ENCODE measurements around the gene TNFAIP3.

TNFAIP3 gene

DNA sequence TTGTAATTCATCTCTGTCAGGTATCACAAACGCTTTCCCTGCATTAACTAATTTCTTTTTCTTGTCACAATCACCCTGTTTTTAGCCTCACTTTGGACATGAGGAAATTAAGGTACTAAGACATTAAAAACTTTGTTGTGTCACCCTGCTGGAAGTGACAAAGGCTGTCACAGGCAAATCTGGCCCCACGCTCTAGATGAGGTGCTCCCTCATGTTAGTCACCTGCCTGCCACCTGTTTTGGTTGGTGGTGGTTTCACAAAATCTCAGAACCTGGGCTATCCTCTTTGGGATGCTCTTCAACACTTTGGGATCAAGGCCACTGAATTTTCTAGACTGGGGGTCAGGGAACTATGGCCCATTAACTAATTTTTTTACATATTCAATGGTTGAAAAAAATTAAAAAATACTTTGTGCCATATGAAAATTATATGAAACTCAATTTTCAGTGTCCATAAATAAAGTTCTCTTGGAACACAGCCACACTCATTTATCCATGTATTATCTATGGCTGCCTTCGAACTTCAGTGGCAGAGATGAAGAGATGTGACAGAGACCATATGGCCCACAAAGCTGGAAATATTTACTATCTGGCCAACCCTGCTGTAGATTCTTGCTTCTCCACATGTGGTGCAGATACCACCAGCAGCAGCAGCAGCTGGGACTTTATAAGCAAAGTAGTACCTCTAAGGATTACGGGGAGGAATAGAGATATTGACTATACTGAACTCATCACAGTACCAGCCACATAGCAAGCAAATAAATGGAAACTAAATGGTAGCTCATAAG, 16.1 kb upstream of the TNFAIP3 start:
- Histone ChIP-seq H3K27ac (ENCODE audit: insufficient read depth, low read length, poor library complexity, severe bottlenecking) (no peak overlapping the region), H3K36me3 (ENCODE audit: control insufficient read depth, insufficient read depth, low read length) (no peaks in the 10 kb centered on the region), H3K4me3 (ENCODE audit: insufficient read depth, low read depth, low read length, poor library complexity, severe bottlenecking) (no peak overlapping the region), H3K27me3 (replicated peaks; ENCODE audit: control insufficient read depth, insufficient read depth, low read length, poor library complexity, severe bottlenecking) (no peaks in the 10 kb centered on the region), H3K9me3 (ENCODE audit: control insufficient read depth, low read length) (no peaks in the 10 kb centered on the region), H3K4me1 (ENCODE audit: control insufficient read depth, insufficient read depth, low read length, poor library complexity, severe bottlenecking) (no peaks in the 10 kb centered on the region)
- no peak for DNase-seq

DNA sequence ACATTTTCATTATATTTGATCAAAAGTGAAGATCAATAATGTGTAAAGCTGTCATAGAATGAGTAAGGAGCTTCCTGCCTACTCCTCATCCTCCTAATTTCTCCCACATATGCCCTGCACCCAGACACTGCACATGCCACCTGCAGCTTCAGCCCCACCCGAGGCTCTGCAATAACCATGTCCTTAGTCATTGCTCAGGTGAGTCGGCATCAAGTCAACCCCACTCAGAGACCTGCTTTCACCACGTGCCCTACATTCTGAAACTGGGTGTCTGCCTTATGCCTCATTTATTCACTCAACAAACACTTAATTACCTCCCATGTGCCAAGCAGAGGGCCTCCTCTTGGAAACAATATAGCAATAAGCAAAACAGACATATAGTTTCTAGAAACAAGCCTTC, 15.4 kb upstream of the TNFAIP3 start:
- no peaks in the 10 kb centered on the region for H3K9me3 ChIP-seq (ENCODE audit: control insufficient read depth, low read length)
- H3K27me3 ChIP-seq (replicated peaks; ENCODE audit: control insufficient read depth, insufficient read depth, low read length, poor library complexity, severe bottlenecking) = no peaks in the 10 kb centered on the region
- H3K4me3 ChIP-seq (ENCODE audit: insufficient read depth, low read depth, low read length, poor library complexity, severe bottlenecking) = no peak overlapping the region
- DNase-seq = no peak
- H3K27ac ChIP-seq (ENCODE audit: insufficient read depth, low read length, poor library complexity, severe bottlenecking) = no peak overlapping the region
- no peaks in the 10 kb centered on the region for H3K36me3 ChIP-seq (ENCODE audit: control insufficient read depth, insufficient read depth, low read length)
- H3K4me1 ChIP-seq (ENCODE audit: control insufficient read depth, insufficient read depth, low read length, poor library complexity, severe bottlenecking) = no peaks in the 10 kb centered on the region

DNA sequence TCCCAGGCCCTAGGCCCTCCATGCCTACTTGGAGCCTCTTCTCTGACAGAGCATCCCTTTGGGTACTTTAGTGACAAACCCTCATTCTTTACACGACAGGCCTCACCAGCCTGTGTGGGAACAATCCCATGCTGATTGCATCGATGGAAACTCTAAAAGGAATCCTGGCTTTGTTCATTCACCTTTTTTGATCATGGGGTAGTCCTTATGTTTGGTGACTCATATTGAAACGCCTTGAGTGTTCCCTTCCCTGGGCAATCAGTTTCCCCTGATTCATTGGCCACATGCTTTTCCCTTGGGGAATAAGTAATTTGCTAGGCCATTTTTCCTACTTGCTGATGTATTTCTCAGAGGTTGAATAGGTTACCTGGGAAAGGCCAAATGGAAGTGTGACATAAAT, 14.7 kb upstream of the TNFAIP3 start:
- H3K27ac ChIP-seq (ENCODE audit: insufficient read depth, low read length, poor library complexity, severe bottlenecking) = no peak overlapping the region
- no peaks in the 10 kb centered on the region for H3K27me3 ChIP-seq (replicated peaks; ENCODE audit: control insufficient read depth, insufficient read depth, low read length, poor library complexity, severe bottlenecking)
- no peak for DNase-seq
- H3K9me3 ChIP-seq (ENCODE audit: control insufficient read depth, low read length) = no peaks in the 10 kb centered on the region
- H3K4me3 ChIP-seq (ENCODE audit: insufficient read depth, low read depth, low read length, poor library complexity, severe bottlenecking) = no peak overlapping the region
- no peaks in the 10 kb centered on the region for H3K4me1 ChIP-seq (ENCODE audit: control insufficient read depth, insufficient read depth, low read length, poor library complexity, severe bottlenecking)
- no peaks in the 10 kb centered on the region for H3K36me3 ChIP-seq (ENCODE audit: control insufficient read depth, insufficient read depth, low read length)

DNA sequence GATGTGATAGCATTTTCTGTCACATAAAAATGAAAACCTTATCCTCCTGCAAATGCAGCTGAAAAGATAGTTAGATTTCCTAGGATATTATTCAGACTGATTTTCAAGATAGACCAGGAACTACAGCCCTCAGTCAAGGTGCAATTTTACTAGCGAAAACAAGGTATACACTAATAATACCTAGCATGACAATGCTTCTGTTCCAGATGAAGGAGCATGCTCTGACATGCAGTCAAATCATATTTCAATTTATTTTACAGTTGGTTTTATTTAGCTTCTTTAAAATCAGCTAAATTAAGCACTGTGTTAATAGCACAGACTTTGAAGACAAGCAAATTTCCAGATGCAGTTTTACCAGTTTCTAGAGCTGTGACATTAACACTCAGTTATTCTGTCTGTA, 14.2 kb upstream of the TNFAIP3 start:
- DNase-seq = no peak
- H3K27ac ChIP-seq (ENCODE audit: insufficient read depth, low read length, poor library complexity, severe bottlenecking) = no peak overlapping the region
- no peaks in the 10 kb centered on the region for H3K27me3 ChIP-seq (replicated peaks; ENCODE audit: control insufficient read depth, insufficient read depth, low read length, poor library complexity, severe bottlenecking)
- no peaks in the 10 kb centered on the region for H3K9me3 ChIP-seq (ENCODE audit: control insufficient read depth, low read length)
- no peaks in the 10 kb centered on the region for H3K4me1 ChIP-seq (ENCODE audit: control insufficient read depth, insufficient read depth, low read length, poor library complexity, severe bottlenecking)
- H3K36me3 ChIP-seq (ENCODE audit: control insufficient read depth, insufficient read depth, low read length) = no peaks in the 10 kb centered on the region
- no peak overlapping the region for H3K4me3 ChIP-seq (ENCODE audit: insufficient read depth, low read depth, low read length, poor library complexity, severe bottlenecking)

DNA sequence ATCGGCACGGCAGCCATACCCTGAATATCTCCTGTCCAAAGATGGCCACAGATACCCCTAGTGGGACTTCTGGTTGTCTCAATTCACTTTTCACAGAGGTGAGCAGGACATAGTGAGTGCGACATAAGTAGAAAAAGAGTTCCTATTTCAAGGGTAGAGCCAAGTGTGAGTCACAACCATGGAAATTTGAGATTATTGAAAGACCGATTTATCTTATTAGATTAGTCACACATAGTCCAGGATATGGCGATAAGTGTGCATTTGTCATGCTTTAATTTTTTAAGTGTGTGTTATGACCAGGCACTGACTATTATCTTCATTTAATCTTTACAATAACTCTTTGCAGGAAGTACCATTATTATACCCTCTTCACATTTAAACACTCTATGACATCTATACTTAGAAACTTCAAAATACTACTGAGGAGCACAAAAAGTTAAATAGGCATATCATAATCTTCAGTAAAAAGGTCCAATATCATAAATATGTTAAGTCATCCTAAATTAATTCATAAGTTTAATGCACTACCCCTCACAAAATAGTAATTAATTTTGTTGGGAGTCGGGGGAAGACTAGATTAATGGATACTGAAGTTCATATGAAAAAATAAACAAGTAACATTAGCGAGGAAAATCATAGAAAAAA, 13.4 kb upstream of the TNFAIP3 start:
- H3K9me3 ChIP-seq (ENCODE audit: control insufficient read depth, low read length) = no peaks in the 10 kb centered on the region
- H3K4me3 ChIP-seq (ENCODE audit: insufficient read depth, low read depth, low read length, poor library complexity, severe bottlenecking) = no peak overlapping the region
- no peaks in the 10 kb centered on the region for H3K4me1 ChIP-seq (ENCODE audit: control insufficient read depth, insufficient read depth, low read length, poor library complexity, severe bottlenecking)
- no peak overlapping the region for H3K27ac ChIP-seq (ENCODE audit: insufficient read depth, low read length, poor library complexity, severe bottlenecking)
- DNase-seq = no peak
- H3K36me3 ChIP-seq (ENCODE audit: control insufficient read depth, insufficient read depth, low read length) = no peaks in the 10 kb centered on the region
- no peaks in the 10 kb centered on the region for H3K27me3 ChIP-seq (replicated peaks; ENCODE audit: control insufficient read depth, insufficient read depth, low read length, poor library complexity, severe bottlenecking)

DNA sequence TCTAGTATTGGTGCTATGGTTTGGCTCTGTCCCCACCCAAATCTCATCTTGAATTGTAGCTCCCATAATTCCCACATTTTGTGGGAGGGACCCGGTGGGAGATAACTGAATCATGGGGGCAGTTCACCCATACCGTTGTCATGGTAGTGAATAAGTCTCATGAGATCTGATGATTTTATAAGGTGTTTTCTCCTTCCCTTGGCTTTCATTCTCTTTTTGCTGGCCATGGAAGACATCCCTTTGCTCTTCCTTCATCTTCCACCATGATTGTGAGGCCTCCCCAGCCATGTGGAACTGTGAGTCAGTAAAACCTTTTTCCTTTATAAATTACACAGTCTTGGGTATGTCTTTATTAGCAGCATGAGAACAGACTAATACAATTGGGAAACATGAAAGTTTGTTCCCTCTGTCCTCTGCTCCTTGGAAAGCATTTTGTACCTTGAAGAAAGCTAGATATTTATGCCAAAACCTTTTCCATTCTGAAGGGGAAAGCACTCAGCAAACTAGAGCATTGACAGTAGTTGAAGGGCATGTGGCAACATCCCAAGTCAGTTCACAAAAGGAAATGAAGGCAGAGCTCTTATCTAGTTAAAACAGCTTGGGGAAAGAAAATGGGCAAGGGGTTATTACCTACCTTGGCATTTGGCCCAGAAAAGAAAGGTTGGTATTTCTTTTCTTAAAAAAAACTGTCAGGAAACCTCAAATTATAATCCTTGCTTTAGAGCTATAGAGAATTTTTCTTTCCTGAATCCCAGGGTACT, 10.7 kb upstream of the TNFAIP3 start:
- Histone ChIP-seq H3K36me3 (ENCODE audit: control insufficient read depth, insufficient read depth, low read length) (no peaks in the 10 kb centered on the region), H3K4me3 (ENCODE audit: insufficient read depth, low read depth, low read length, poor library complexity, severe bottlenecking) (no peak overlapping the region), H3K4me1 (ENCODE audit: control insufficient read depth, insufficient read depth, low read length, poor library complexity, severe bottlenecking) (no peaks in the 10 kb centered on the region), H3K9me3 (ENCODE audit: control insufficient read depth, low read length) (no peaks in the 10 kb centered on the region), H3K27ac (ENCODE audit: insufficient read depth, low read length, poor library complexity, severe bottlenecking) (no peak overlapping the region), H3K27me3 (replicated peaks; ENCODE audit: control insufficient read depth, insufficient read depth, low read length, poor library complexity, severe bottlenecking) (no peaks in the 10 kb centered on the region)
- DNase-seq = no peak

DNA sequence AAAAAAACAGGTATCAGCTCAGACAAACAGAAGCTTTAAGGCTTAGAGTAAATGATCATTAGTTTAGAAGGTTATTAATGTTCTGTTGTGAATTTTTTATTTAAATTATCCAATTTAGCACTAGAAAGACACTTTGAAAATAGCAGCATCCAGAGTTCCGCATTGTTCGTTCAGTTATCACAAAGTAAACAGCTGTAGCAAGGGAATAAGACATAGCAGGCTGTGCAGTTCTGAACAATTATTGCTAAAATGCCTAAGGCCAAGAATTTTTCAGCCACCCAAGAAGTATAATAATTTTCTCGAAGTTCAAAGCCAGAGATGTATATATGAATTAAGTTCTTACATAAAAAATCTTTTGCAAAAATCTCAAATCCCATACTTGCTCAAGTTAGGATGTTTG, 8.0 kb upstream of the TNFAIP3 start:
- H3K4me3 ChIP-seq (ENCODE audit: insufficient read depth, low read depth, low read length, poor library complexity, severe bottlenecking) = no peak overlapping the region
- no peaks in the 10 kb centered on the region for H3K4me1 ChIP-seq (ENCODE audit: control insufficient read depth, insufficient read depth, low read length, poor library complexity, severe bottlenecking)
- DNase-seq = no peak
- no peak overlapping the region for H3K27ac ChIP-seq (ENCODE audit: insufficient read depth, low read length, poor library complexity, severe bottlenecking)
- no peaks in the 10 kb centered on the region for H3K9me3 ChIP-seq (ENCODE audit: control insufficient read depth, low read length)
- H3K36me3 ChIP-seq (ENCODE audit: control insufficient read depth, insufficient read depth, low read length) = no peaks in the 10 kb centered on the region
- no peaks in the 10 kb centered on the region for H3K27me3 ChIP-seq (replicated peaks; ENCODE audit: control insufficient read depth, insufficient read depth, low read length, poor library complexity, severe bottlenecking)

DNA sequence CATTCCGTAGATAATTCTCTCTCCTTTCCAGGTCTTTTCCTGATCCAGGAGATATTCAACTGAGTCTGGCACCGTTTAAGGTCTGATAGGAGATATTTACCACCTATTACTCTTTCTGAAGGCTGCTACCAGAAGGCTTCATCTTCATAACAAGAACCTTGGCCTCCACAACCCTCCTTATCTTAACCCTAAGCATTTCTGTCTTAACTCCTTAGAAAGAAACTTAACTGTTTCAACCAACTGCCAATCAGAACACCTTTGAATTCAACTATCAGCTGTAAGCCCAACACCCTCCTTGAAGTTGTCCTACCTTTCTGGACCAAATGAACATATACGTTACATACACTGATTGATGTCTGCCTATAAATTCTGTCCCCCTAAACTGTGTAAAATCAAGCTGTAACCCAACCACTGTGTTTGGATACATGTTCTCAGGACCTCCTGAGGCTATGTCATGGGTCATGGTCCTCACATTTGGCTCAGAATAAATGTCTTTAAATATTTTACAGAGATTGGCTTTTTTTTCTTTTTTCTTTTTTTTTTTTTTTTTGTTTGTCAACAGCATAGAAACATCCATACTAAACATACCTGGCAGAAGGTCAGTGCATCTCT, 6.6 kb upstream of the TNFAIP3 start:
- H3K4me1 ChIP-seq (ENCODE audit: control insufficient read depth, insufficient read depth, low read length, poor library complexity, severe bottlenecking) = no peaks in the 10 kb centered on the region
- H3K9me3 ChIP-seq (ENCODE audit: control insufficient read depth, low read length) = no peaks in the 10 kb centered on the region
- H3K36me3 ChIP-seq (ENCODE audit: control insufficient read depth, insufficient read depth, low read length) = no peaks in the 10 kb centered on the region
- no peak overlapping the region for H3K27ac ChIP-seq (ENCODE audit: insufficient read depth, low read length, poor library complexity, severe bottlenecking)
- DNase-seq = no peak
- H3K27me3 ChIP-seq (replicated peaks; ENCODE audit: control insufficient read depth, insufficient read depth, low read length, poor library complexity, severe bottlenecking) = no peaks in the 10 kb centered on the region
- no peak overlapping the region for H3K4me3 ChIP-seq (ENCODE audit: insufficient read depth, low read depth, low read length, poor library complexity, severe bottlenecking)

DNA sequence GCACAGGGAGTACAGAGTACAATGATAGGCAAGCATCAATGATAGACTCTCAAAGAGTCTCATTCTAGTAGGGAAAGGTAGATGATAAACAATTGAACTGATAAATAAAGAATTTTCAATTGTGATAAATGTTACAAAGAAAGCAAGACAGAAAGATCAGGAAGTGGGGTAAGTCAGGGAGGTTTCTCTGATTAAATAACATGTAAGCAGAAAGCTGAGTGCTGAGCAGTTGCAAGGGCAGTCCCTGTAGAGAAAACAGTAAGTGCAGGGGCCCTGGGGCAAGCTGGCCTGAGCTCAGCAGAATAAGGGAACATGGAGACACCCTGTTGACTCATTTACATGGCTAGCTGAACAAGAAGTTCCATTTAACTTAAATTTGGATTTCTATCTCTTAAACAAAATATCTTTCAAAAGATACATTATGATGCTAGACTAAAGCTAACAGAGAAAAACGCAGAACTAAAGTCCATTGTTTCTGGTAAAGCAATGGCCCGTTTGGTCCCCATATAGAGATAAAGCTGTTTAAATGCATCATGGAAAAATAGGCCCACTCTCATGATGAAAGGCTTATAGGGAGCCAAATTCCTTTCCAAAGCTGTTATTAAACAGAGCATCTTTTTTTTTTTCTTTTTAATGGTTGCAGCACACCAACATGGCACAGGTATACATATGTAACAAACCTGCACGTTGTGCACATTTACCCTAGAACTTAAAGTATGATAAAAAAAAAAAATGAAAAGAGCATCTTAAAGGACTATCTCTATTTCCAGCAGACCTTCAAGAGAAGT, 5.3 kb upstream of the TNFAIP3 start:
- no peak overlapping the region for H3K4me3 ChIP-seq (ENCODE audit: insufficient read depth, low read depth, low read length, poor library complexity, severe bottlenecking)
- peaks cover 6% of the 10 kb centered on the region for H3K4me1 ChIP-seq (ENCODE audit: control insufficient read depth, insufficient read depth, low read length, poor library complexity, severe bottlenecking)
- H3K9me3 ChIP-seq (ENCODE audit: control insufficient read depth, low read length) = no peaks in the 10 kb centered on the region
- no peak overlapping the region for H3K27ac ChIP-seq (ENCODE audit: insufficient read depth, low read length, poor library complexity, severe bottlenecking)
- DNase-seq = no peak
- no peaks in the 10 kb centered on the region for H3K27me3 ChIP-seq (replicated peaks; ENCODE audit: control insufficient read depth, insufficient read depth, low read length, poor library complexity, severe bottlenecking)
- no peaks in the 10 kb centered on the region for H3K36me3 ChIP-seq (ENCODE audit: control insufficient read depth, insufficient read depth, low read length)

Data from effector memory CD4-positive, alpha-beta T cell (primary cell).